ENCODE measurements around the gene TIPARP.
"Not testable (repeated sequence)": the region's sequence is repeated elsewhere in the genome, so short reads cannot be mapped to it uniquely, and the experiment has no call there.

Gene TIPARP

DNA sequence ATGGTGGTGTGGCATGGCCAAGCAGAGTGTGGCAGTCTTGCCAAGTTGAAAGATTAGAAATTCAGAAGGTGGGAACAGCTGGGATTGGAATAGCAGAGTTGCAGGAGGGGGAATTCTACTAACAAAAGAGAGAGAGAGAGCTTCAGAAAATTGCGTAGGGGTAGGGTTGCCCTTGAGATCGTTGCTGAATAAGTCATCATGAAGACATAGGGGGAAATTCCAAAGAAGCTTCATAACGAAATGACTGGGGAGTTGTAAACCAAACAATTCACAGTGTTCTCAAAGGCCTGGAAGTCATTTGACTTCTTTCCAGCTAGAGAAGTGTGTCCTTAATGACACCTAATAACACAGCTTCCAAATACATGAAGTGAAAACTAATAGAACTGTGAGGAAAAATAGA is 26.3 kb upstream of the TIPARP start:
- no peaks in the 10 kb centered on the region for H3K9me2 ChIP-seq (replicated peaks; ENCODE audit: low read depth, low read length)
- no peak overlapping the region for H3K9ac ChIP-seq (ENCODE audit: low read depth, low read length, poor library complexity, severe bottlenecking)
- no peaks in the 10 kb centered on the region for H3F3A ChIP-seq (ENCODE audit: low read depth)
- no peak overlapping the region for H3K4me3 ChIP-seq (ENCODE audit: low read length, poor library complexity, severe bottlenecking)
- no peaks in the 10 kb centered on the region for H3K9me3 ChIP-seq (ENCODE audit: insufficient read depth, low read depth, low read length)
- H3K4me1 ChIP-seq (ENCODE audit: insufficient read depth, low read length, poor library complexity, severe bottlenecking) = peaks cover 22% of the 10 kb centered on the region
- no peaks in the 10 kb centered on the region for H3K27me3 ChIP-seq (ENCODE audit: insufficient read depth, low read length, poor library complexity, severe bottlenecking)
- TF ChIP-seq, protein P1, sequence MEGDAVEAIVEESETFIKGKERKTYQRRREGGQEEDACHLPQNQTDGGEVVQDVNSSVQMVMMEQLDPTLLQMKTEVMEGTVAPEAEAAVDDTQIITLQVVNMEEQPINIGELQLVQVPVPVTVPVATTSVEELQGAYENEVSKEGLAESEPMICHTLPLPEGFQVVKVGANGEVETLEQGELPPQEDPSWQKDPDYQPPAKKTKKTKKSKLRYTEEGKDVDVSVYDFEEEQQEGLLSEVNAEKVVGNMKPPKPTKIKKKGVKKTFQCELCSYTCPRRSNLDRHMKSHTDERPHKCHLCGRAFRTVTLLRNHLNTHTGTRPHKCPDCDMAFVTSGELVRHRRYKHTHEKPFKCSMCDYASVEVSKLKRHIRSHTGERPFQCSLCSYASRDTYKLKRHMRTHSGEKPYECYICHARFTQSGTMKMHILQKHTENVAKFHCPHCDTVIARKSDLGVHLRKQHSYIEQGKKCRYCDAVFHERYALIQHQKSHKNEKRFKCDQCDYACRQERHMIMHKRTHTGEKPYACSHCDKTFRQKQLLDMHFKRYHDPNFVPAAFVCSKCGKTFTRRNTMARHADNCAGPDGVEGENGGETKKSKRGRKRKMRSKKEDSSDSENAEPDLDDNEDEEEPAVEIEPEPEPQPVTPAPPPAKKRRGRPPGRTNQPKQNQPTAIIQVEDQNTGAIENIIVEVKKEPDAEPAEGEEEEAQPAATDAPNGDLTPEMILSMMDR (conservative IDR thresholded peaks at IDR 0.05; ENCODE audit: low read length) = no peak
- no peak for TF ChIP-seq EZH2phosphoT487 (IDR thresholded peaks at IDR 0.05; ENCODE audit: borderline replicate concordance)
- no peak overlapping the region for H2AFZ ChIP-seq (ENCODE audit: low read length)
- H3K4me2 ChIP-seq (ENCODE audit: low read depth, low read length, poor library complexity, severe bottlenecking) = no peak overlapping the region
- no peaks in the 10 kb centered on the region for H3K36me3 ChIP-seq (ENCODE audit: insufficient read depth, low read length)
- H4K20me1 ChIP-seq (ENCODE audit: insufficient read depth, low read length, poor library complexity, severe bottlenecking) = no peaks in the 10 kb centered on the region
- H3K79me2 ChIP-seq (ENCODE audit: insufficient read depth, low read length) = no peaks in the 10 kb centered on the region

- Histone ChIP-seq H3K36me3 (ENCODE audit: insufficient read depth, low read length) (no peaks in the 10 kb centered on the region), H3K4me3 (ENCODE audit: low read length, poor library complexity, severe bottlenecking) (no peak overlapping the region), H4K20me1 (ENCODE audit: insufficient read depth, low read length, poor library complexity, severe bottlenecking) (no peaks in the 10 kb centered on the region), H3K4me2 (ENCODE audit: low read depth, low read length, poor library complexity, severe bottlenecking) (no peak overlapping the region), H3K9ac (ENCODE audit: low read depth, low read length, poor library complexity, severe bottlenecking) (no peak overlapping the region), H3K79me2 (ENCODE audit: insufficient read depth, low read length) (no peaks in the 10 kb centered on the region), H3K4me1 (ENCODE audit: insufficient read depth, low read length, poor library complexity, severe bottlenecking) (peaks cover 6% of the 10 kb centered on the region), H2AFZ (ENCODE audit: low read length) (no peak overlapping the region), H3K9me3 (ENCODE audit: insufficient read depth, low read depth, low read length) (no peaks in the 10 kb centered on the region), H3K27me3 (ENCODE audit: insufficient read depth, low read length, poor library complexity, severe bottlenecking) (no peaks in the 10 kb centered on the region), H3F3A (ENCODE audit: low read depth) (no peaks in the 10 kb centered on the region), H3K9me2 (replicated peaks; ENCODE audit: low read depth, low read length) (no peaks in the 10 kb centered on the region)
- TF ChIP-seq EZH2phosphoT487 (IDR thresholded peaks at IDR 0.05; ENCODE audit: borderline replicate concordance) = no peak
- TF ChIP-seq, protein P1 (conservative IDR thresholded peaks at IDR 0.05; ENCODE audit: low read length) = no peak
Measured at GRCh38 chr3:156649681-156650080, 24.7 kb upstream of the TIPARP start.

DNA sequence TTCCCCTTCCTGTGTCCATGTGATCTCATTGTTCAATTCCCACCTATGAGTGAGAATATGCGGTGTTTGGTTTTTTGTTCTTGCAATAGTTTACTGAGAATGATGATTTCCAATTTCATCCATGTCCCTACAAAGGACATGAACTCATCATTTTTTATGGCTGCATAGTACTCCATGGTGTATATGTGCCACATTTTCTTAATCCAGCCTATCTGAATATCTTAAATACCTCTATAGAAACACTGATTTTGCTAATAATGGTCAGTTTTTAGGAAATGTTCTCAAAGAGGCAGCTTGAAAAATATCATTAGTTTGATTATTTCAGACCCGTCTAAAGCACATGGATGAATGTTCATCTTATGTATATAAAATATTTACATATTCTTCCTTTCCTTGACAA is 21.7 kb upstream of the TIPARP start:
- not testable (repeated sequence) for H3F3A ChIP-seq (ENCODE audit: low read depth); H3K36me3 ChIP-seq (ENCODE audit: insufficient read depth, low read length); H3K9me2 ChIP-seq (replicated peaks; ENCODE audit: low read depth, low read length); H3K9ac ChIP-seq (ENCODE audit: low read depth, low read length, poor library complexity, severe bottlenecking); H3K27me3 ChIP-seq (ENCODE audit: insufficient read depth, low read length, poor library complexity, severe bottlenecking); H3K4me1 ChIP-seq (ENCODE audit: insufficient read depth, low read length, poor library complexity, severe bottlenecking); H3K4me3 ChIP-seq (ENCODE audit: low read length, poor library complexity, severe bottlenecking); H4K20me1 ChIP-seq (ENCODE audit: insufficient read depth, low read length, poor library complexity, severe bottlenecking); H2AFZ ChIP-seq (ENCODE audit: low read length); H3K4me2 ChIP-seq (ENCODE audit: low read depth, low read length, poor library complexity, severe bottlenecking); H3K79me2 ChIP-seq (ENCODE audit: insufficient read depth, low read length); H3K9me3 ChIP-seq (ENCODE audit: insufficient read depth, low read depth, low read length)

DNA sequence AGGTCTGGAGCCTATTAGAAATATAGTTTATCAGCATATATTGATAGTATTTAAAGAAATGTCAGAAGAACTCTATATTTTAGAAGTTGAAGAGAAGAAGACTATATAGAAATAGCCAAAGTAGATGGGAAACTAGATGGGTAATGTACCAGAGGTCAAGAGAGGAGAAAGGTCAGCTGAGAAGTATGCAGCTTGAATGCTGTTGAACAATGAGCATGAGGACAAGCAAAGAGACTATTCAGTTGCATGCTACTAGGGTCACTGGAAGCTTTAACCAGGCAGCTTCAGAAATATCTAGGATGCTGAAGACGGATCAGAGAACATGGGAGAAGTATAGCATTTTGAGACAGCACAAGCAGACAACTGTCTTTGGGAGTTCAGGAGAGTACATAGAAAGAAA is 19.6 kb upstream of the TIPARP start:
- Histone ChIP-seq H3F3A (ENCODE audit: low read depth) (no peaks in the 10 kb centered on the region), H3K4me3 (ENCODE audit: low read length, poor library complexity, severe bottlenecking) (no peak overlapping the region), H3K4me1 (ENCODE audit: insufficient read depth, low read length, poor library complexity, severe bottlenecking) (peaks cover 5% of the 10 kb centered on the region), H3K9me2 (replicated peaks; ENCODE audit: low read depth, low read length) (no peaks in the 10 kb centered on the region), H3K9ac (ENCODE audit: low read depth, low read length, poor library complexity, severe bottlenecking) (no peak overlapping the region), H4K20me1 (ENCODE audit: insufficient read depth, low read length, poor library complexity, severe bottlenecking) (no peaks in the 10 kb centered on the region), H3K4me2 (ENCODE audit: low read depth, low read length, poor library complexity, severe bottlenecking) (no peak overlapping the region), H3K79me2 (ENCODE audit: insufficient read depth, low read length) (no peaks in the 10 kb centered on the region), H3K36me3 (ENCODE audit: insufficient read depth, low read length) (no peaks in the 10 kb centered on the region), H3K9me3 (ENCODE audit: insufficient read depth, low read depth, low read length) (no peaks in the 10 kb centered on the region), H3K27me3 (ENCODE audit: insufficient read depth, low read length, poor library complexity, severe bottlenecking) (no peaks in the 10 kb centered on the region), H2AFZ (ENCODE audit: low read length) (no peak overlapping the region)
- TF ChIP-seq EZH2phosphoT487 (IDR thresholded peaks at IDR 0.05; ENCODE audit: borderline replicate concordance) = no peak
- TF ChIP-seq, protein P1 (conservative IDR thresholded peaks at IDR 0.05; ENCODE audit: low read length) = no peak
